ENCODE results near the gene AASDH.

DNA sequence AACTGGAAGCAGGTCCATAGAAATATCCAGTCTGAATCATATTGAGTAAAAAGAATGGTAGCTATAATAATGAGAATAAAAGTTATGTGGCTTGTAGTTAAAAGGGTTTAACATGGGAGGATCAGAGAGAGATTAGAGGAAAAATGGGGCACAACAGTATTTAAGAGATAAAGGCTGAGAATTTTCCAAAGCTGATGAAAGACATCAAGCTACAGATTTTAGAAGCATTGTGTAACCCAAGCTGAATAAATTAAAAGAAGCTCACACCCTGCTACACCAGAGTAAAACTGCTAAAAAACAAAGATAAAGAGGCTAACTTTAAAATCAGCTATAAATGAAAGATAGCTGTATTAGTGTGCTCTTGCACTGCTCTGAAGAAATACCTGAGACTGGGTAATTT is 94.2 kb downstream of the AASDH start:
- TF ChIP-seq, protein P1, sequence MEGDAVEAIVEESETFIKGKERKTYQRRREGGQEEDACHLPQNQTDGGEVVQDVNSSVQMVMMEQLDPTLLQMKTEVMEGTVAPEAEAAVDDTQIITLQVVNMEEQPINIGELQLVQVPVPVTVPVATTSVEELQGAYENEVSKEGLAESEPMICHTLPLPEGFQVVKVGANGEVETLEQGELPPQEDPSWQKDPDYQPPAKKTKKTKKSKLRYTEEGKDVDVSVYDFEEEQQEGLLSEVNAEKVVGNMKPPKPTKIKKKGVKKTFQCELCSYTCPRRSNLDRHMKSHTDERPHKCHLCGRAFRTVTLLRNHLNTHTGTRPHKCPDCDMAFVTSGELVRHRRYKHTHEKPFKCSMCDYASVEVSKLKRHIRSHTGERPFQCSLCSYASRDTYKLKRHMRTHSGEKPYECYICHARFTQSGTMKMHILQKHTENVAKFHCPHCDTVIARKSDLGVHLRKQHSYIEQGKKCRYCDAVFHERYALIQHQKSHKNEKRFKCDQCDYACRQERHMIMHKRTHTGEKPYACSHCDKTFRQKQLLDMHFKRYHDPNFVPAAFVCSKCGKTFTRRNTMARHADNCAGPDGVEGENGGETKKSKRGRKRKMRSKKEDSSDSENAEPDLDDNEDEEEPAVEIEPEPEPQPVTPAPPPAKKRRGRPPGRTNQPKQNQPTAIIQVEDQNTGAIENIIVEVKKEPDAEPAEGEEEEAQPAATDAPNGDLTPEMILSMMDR (conservative IDR thresholded peaks at IDR 0.05; ENCODE audit: low read depth, low read length), result no peak
- no peak for TF ChIP-seq POLR2A (IDR thresholded peaks at IDR 0.05; ENCODE audit: low read depth, low read length)
- no peak for TF ChIP-seq MAZ (IDR thresholded peaks at IDR 0.05; ENCODE audit: borderline replicate concordance, low read depth, low read length)
- no peak for TF ChIP-seq CEBPB (IDR thresholded peaks at IDR 0.05; ENCODE audit: low read depth, low read length)
- TF ChIP-seq, protein P2, sequence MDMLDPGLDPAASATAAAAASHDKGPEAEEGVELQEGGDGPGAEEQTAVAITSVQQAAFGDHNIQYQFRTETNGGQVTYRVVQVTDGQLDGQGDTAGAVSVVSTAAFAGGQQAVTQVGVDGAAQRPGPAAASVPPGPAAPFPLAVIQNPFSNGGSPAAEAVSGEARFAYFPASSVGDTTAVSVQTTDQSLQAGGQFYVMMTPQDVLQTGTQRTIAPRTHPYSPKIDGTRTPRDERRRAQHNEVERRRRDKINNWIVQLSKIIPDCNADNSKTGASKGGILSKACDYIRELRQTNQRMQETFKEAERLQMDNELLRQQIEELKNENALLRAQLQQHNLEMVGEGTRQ (IDR thresholded peaks at IDR 0.05; ENCODE audit: low read depth, low read length), result no peak
- TF ChIP-seq RAD21 (IDR thresholded peaks at IDR 0.05; ENCODE audit: low read length), result no peak
- no peak for TF ChIP-seq MXI1 (IDR thresholded peaks at IDR 0.05; ENCODE audit: borderline replicate concordance, low read depth, low read length)
- no peak for TF ChIP-seq CHD1 (IDR thresholded peaks at IDR 0.05; ENCODE audit: low read depth, low read length)
- no peak for TF ChIP-seq MAFK (IDR thresholded peaks at IDR 0.05; ENCODE audit: low read depth, low read length)
- TF ChIP-seq SMC3 (IDR thresholded peaks at IDR 0.05; ENCODE audit: low read depth, low read length), result no peak

Data from IMR-90 (cell line).